Lower leg skin (tissue), 3 donors: Measurements from ENCODE around the gene ERVW-1.

Experiments
- CTCF ChIP-seq, 3 donors: fragments of 450-650 bp; IDR thresholded peaks; one replicate each; pipeline ENCODE4 v1.5.1; 2016; ENCODE audit warnings: antibody characterized with exemption in 3 of 3, mild to moderate bottlenecking in 3 of 3, moderate library complexity in 2 of 3
- POLR2A ChIP-seq, 2 donors: fragments of 450-650 bp; IDR thresholded peaks; one replicate each; pipeline ENCODE4 v1.6.1; 2016 to 2017; ENCODE audit warnings: antibody characterized with exemption in 2 of 2, mild to moderate bottlenecking in 1 of 2, moderate library complexity in 1 of 2

- TF ChIP-seq CTCF (IDR thresholded peaks at IDR 0.05) (no peak), POLR2A (IDR thresholded peaks at IDR 0.05) (no peak)
These were observed 26.0 kb upstream of the ERVW-1 start for GRCh38 chr7:92503767-92504166.
